GM12892 (cell line): ENCODE data around the gene PHACTR4.

Experiments
- POLR2AphosphoS5 ChIP-seq: IDR thresholded peaks from 2 replicates; pipeline ENCODE4 v1.6.1; 2011; ENCODE audit warnings: low read depth, low read length, control low read depth
- TAF1 ChIP-seq: IDR thresholded peaks from 2 replicates; pipeline ENCODE4 v1.6.1; 2011; ENCODE audit warnings: low read depth, mild to moderate bottlenecking, control low read depth, low read length, borderline replicate concordance

DNA sequence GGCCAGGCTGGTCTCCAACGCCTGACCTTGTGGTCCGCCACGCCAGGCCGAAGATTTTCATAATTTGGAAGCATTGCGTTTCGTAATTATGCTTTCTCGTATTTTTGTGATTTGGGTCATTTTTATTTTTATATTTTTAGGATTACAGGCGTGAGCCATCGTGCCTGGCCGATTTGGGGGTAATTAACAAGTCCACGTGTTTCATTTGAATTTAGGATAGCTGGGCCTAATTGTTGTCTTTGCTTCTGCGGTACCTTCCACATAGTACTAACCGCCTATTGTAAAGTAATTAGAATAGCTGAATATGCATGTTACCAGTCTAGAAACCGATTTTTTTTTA lies 137.3 kb downstream of the PHACTR4 start:
- TF ChIP-seq TAF1 (no peak), POLR2AphosphoS5 (no peak; the same call in 1 of the 2 replicates)
